Motor neuron (in vitro differentiated cells): Measurements from ENCODE around the gene OR51E2. TPM values are rescaled to one million over a fixed set of nuclear protein-coding genes. Genes with fewer than 3 reads are reported as not detected.

Source experiments
- ATAC-seq, 8 experiments: fragments of 200-7000 bp; cut with Tn5 transposase; replicated peaks in 6 of 8; 2 replicates each; pipeline ENCODE4 v1.8.0; 2021; ENCODE audit warnings: mild to moderate bottlenecking in 8 of 8, moderate library complexity in 8 of 8
- H3K27ac ChIP-seq, 2 donors: fragments of 250-450 bp; sonication (Bioruptor Pico); 2 replicates each; pipeline ENCODE4 v1.9.0; 2021; ENCODE audit warnings: antibody characterized with exemption in 2 of 2, mild to moderate bottlenecking in 2 of 2, moderate library complexity in 1 of 2
- H3K4me1 ChIP-seq, 2 donors: fragments of 250-450 bp; sonication (Bioruptor Pico); replicated peaks in 1 of 2; 2 replicates each; pipeline ENCODE4 v1.6.1; 2021; ENCODE audit warnings: antibody characterized with exemption in 2 of 2, mild to moderate bottlenecking in 2 of 2, moderate library complexity in 1 of 2
- H3K4me3 ChIP-seq, 5 donors: fragments of 250-450 bp; sonication (Bioruptor Pico); 2 replicates each; pipeline ENCODE4 v1.9.0; 2021; ENCODE audit warnings: antibody characterized with exemption in 5 of 5, mild to moderate bottlenecking in 5 of 5, moderate library complexity in 4 of 5
- WGBS, 10 experiments: fragments of 450-650 bp; shearing (Covaris generic); methylation state at CpG; one replicate each; pipeline ENCODE4 v1.0.0; 2022; 5-methylcytosine and 5-hydroxymethylcytosine counted together
- in situ Hi-C, 9 experiments: fragments of 400-800 bp; cut with MboI; loops; one replicate each; pipeline ENCODE4 v1.15.0; 2021; ENCODE audit warnings: low sequenced_read_pairs in 9 of 9, low pct_unique_long_range_greater_than_20kb in 2 of 9; ENCODE audit not compliant: unreplicated experiment in 9 of 9
- total RNA-seq, 8 experiments: library from RNA; unstranded; fragments of 300-600 nt; gene quantifications; 2 replicates each; pipeline versions ENCODE4 v1.2.3 to v1.2.4, GENCODE V29; 2022

The OR51E2 gene
- total RNA-seq, 8 experiments from 2014 or later: 0.36 to 25.3 (median 1.3) TPM; not detected in 3

DNA sequence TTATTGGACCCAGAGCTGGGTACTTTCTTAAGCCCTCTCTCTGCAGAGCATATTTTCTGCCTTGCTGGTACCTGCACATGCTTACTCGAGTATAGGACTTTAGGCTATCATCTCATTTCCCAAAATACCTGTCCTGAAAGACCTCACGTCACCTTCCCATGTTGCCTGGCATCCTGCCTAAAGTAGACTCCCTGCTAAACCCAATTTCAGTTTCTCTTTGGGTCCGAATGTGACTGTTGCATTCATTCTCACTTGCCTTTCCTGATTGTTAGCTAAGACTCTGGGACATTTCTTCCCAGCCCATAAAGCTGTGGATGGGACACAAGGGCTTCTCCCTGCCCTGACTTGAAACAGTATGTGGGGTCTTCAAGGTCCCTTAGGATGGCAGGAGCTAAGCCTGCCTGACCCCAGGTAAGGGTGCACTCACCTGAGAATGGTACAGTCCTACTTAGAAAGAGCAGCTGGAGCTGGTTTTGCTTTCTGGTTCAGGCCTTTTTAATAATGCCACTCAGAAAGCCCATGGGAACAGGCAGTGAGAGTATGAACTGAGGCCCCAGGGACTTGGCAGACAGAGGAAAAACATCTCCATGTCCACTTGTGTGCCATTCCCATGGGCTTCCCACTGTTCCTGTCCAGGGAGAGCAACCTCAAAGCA is 12.9 kb downstream of the OR51E2 start:
- Histone ChIP-seq H3K4me1 (no peaks in the 10 kb centered on the region), H3K27ac (no peak overlapping the region), H3K4me3 (no peak overlapping the region)
- WGBS, 10 experiments: 0 to 90% (median 61%) methylated on average over 1 to 3 of the region's 3 CpGs; no CpG with 5 or more reads in 1 of the 10 experiments
- no peak for ATAC-seq
- in situ Hi-C loops: no loop called here

DNA sequence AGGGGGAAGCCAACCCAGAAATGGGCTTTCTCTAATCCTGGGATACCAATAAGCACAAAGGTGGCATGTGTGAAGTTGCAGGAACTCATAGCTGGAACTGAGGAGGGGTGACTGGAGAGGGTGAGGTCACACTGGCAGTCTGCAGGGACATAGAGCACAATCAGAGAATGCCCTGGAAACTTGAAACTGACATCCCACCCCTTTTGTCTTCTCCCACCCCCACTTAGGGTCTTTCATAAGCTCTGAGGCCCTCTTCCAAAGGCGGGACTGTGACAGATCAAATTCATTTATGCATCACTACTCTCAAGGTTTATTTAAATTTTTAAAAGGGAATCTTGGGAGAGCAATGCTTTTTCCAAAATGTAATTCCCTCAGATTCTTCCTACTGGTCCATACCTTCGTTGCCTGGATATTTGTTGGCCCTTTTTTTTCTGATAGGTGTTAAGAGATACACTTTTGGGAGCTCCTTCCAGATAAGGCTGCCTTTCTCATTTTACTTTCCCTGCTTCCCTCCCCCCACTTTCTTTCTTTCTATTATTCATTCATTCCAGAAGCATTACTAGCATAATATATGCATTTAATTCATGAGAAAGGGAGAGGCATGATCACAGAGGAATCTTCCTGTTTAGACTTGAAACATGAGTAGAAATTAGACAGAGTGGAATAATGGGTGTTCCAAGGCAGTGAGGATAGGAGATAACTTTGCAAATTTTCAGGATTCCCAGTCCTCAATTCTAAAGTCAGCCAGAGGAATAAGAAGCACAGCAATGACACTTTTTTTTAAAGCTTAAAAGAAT is 14.8 kb downstream of the OR51E2 start:
- ATAC-seq: peak in 3 of 8 experiments; percentile 97 to 99 (median 98)
- no peaks in the 10 kb centered on the region for H3K4me1 ChIP-seq
- in situ Hi-C loops: no loop called here
- no peak overlapping the region for H3K4me3 ChIP-seq
- no peak overlapping the region for H3K27ac ChIP-seq
- 0 to 100% (median 58%) methylated on average over 1 to 2 of the region's 2 CpGs; no CpG with 5 or more reads in 2 of the 10 experiments for WGBS, 10 experiments

DNA sequence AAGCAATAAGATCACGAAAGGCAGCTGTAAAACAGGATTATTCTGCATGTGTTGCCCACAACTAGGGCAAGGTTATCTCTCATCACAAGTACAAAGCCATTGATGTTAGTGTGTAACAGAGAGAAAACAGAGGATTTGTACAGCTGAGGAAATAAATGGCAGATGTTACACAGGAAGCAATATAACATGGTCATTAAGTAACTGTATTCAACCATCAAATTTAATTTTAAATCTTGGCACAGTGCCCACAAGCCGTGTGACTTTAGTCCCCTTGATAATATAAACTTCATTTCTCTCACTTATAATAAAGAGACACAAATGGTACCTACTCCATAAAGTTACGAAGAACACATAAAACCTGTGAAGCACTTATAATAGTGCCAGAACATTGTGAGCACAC is 17.3 kb downstream of the OR51E2 start:
- H3K27ac ChIP-seq: no peak overlapping the region
- 14 to 81% (median 67%) methylated on average over 1 to 3 of the region's 3 CpGs; no CpG with 5 or more reads in 1 of the 10 experiments for WGBS, 10 experiments
- H3K4me1 ChIP-seq: no peaks in the 10 kb centered on the region
- H3K4me3 ChIP-seq: no peak overlapping the region
- in situ Hi-C loops: no loop called here
- ATAC-seq: peak in 1 of 8 experiments; percentile 36

DNA sequence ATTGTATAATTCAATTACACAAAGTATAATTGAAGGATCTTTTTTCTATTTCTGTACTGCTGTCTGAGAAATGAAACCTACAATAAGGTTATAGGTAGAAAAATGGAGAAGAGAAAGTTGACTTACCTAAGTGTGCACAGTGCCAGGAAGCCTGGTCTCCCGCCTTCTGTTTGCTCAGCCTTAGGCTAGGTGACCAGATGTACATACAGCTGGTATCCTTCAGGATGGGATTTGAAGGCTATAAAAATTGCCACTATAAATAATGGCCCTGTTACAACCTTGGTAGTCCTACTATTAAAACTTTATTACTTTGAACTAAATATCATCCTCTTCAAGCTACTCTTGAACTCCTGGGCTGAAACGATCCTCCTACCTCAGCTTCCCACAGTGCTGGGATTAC is 19.7 kb downstream of the OR51E2 start:
- 43 to 95% (median 82%) methylated on average over 1 to 2 of the region's 2 CpGs; no CpG with 5 or more reads in 1 of the 10 experiments for WGBS, 10 experiments
- Histone ChIP-seq H3K4me3 (no peak overlapping the region), H3K4me1 (no peaks in the 10 kb centered on the region), H3K27ac (no peak overlapping the region)
- in situ Hi-C loops: no loop called here
- ATAC-seq: peak in 1 of 8 experiments; percentile 59

DNA sequence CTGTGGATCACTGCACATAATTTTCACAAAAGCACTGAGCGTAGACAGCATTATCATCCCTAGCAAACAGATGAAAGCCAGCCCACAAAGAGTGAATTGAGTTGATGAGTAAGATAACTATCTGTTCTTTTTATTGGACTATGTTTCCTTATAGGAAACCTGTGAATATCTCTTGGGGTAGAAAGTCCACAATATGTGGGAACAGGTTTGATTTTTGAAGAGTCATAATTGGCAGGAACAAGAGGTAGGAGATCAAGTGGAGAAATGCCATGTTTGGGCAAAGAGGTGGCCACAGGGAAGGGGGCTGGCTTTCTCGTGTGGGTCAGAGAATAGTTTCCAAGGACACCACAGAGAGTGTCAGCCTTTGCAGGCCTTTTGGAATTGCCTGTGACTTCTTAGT is 23.9 kb downstream of the OR51E2 start:
- in situ Hi-C loops: no loop called here
- ATAC-seq: no peak
- no peak overlapping the region for H3K4me3 ChIP-seq
- WGBS, 10 experiments: 27 to 100% (median 82%) methylated on average over 1 to 2 of the region's 2 CpGs; no CpG with 5 or more reads in 4 of the 10 experiments
- no peaks in the 10 kb centered on the region for H3K4me1 ChIP-seq
- H3K27ac ChIP-seq: no peak overlapping the region

DNA sequence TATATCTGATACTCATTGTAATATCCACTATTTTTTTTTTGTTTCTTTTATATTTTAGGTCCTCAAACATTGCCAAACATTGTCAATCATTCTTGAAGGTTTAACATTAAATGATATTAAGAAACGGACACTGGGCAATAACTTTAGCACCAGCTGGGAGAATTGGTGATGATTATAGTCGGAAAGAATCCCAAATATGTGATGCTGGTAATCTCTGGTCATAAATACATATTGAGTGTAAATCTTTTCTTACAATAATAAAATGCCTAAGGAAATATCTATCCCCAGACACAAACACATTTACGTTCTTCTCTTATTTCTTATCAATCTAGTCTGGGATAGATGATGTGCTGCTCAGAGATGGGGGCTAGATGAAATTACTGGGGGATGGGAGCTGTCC is 25.2 kb downstream of the OR51E2 start:
- in situ Hi-C loops: no loop called here
- H3K4me3 ChIP-seq: no peak overlapping the region
- H3K4me1 ChIP-seq: no peaks in the 10 kb centered on the region
- peak in 2 of 8 experiments; percentile 23 to 70 for ATAC-seq
- no peak overlapping the region for H3K27ac ChIP-seq
- WGBS, 10 experiments: 0 to 96% (median 48%) methylated on average over 1 to 3 of the region's 3 CpGs; no CpG with 5 or more reads in 2 of the 10 experiments

DNA sequence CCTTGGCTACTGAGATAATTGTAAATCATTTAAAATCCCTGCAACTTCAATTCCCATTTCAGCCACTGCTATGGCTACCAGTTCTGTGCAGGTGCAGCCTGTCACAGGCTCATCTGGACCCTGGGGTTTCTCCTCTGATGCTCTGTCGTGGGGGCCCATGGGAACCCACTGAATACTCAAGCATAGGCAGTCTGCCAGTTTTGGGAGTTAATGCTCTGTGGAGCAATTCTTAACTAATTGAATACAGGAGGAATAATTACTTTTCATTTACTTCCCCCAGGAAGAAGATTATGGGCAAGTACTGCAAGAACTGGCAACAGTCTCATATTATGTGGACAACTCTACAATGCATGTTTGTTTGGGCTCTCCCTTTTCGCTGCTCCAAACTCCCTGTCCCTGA is 25.9 kb downstream of the OR51E2 start:
- 38 to 85% (median 69%) methylated on average over 1 to 2 of the region's 2 CpGs; no CpG with 5 or more reads in 2 of the 10 experiments for WGBS, 10 experiments
- no peak overlapping the region for H3K4me3 ChIP-seq
- H3K27ac ChIP-seq: no peak overlapping the region
- in situ Hi-C loops: no loop called here
- no peaks in the 10 kb centered on the region for H3K4me1 ChIP-seq
- no peak for ATAC-seq

DNA sequence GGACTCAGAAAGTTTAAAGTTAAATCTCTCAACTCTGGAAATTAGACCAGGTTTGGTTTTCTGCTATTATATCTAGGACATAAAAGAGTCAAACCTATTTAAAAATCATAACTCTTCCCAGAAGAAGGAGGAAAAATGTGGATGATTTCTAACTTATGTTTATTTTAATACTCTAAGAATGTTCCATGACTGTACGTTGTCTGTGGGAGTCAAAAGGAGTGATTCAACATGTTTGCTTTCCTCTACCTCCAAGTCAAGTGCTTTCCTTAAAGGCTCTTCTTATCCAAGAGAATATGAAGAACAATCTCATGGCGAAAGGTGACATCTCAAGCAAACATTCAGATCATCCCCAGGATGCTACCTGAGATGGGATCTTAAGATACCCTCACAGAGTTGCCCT is 32.2 kb downstream of the OR51E2 start:
- no peaks in the 10 kb centered on the region for H3K4me1 ChIP-seq
- no peak overlapping the region for H3K27ac ChIP-seq
- no peak for ATAC-seq
- H3K4me3 ChIP-seq: no peak overlapping the region
- in situ Hi-C loops: no loop called here
- whole genome bisulfite sequencing, 10 experiments: 25 to 100% (median 83%) methylated on average over 2 of the region's 2 CpGs; no CpG with 5 or more reads in 2 of the 10 experiments

DNA sequence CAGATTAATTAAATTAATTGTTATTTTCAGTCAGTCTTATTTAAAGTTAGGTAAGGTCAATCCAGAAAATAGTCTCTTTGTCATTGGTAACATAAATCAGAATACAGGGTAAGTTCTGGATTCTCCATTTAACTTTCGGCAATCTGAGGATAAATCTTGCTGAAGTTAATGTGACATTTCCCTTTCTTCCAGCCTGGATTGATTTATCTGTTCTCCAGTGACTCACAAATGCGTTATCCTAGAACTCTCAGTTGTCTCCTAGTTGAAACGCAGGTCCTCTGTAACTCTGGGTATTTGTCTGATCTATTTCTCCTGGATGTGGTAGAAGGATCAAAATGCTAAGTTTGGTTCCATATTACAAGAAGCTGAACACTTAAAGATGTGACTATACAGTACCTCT is 32.9 kb downstream of the OR51E2 start:
- 19 to 77% (median 53%) methylated on average over 1 to 3 of the region's 3 CpGs; no CpG with 5 or more reads in 1 of the 10 experiments for WGBS, 10 experiments
- in situ Hi-C loops: no loop called here
- no peak for ATAC-seq

DNA sequence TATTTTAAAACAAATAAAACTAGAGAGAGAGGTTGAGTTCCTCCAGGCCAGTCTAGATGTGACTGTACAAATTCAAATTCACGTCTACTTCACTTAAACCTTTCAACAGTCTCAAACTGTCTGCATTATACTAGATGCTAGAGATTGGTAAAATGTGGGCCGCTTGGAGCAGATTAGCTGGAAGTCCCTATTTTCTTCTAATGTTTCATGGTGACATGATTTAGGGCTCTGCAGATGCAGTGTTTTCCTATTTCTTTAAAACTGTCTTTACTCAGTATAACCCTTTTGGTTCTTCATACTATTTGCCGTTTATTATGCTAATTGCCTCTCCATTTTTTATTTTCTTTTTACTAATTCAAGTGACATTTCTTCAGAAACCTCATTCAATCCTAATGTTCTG is 33.5 kb downstream of the OR51E2 start:
- Histone ChIP-seq H3K27ac (no peak overlapping the region), H3K4me3 (no peak overlapping the region), H3K4me1 (no peaks in the 10 kb centered on the region)
- 28 to 90% (median 78%) methylated on average over 1 to 3 of the region's 3 CpGs for WGBS, 10 experiments
- no peak for ATAC-seq
- in situ Hi-C loops: no loop called here

More for the DNA sequence above, 32.9 kb downstream of the OR51E2 start:
- no peak overlapping the region for H3K27ac ChIP-seq
- no peak overlapping the region for H3K4me3 ChIP-seq
- H3K4me1 ChIP-seq: no peaks in the 10 kb centered on the region

DNA sequence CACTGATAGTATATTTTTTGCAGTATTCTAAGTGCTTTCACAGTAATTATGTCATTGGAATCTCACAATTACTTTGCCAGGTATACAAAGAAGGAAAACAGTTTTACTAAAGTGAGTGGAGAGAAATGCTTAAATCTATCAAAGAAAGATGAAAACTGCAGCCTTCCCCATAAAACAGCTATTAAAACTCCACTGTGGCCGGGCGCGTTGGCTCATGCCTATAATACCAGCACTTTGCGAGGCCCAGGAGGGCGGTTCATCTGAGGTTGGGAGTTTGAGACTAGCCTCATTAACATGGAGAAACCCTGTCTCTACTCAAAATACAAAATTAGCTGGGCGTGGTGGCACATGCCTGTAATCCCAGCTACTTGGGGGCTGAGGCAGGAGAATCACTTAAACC is 34.8 kb downstream of the OR51E2 start:
- H3K27ac ChIP-seq: no peak overlapping the region
- WGBS, 10 experiments: 30 to 100% (median 89%) methylated on average over 2 to 5 of the region's 6 CpGs; no CpG with 5 or more reads in 4 of the 10 experiments

DNA sequence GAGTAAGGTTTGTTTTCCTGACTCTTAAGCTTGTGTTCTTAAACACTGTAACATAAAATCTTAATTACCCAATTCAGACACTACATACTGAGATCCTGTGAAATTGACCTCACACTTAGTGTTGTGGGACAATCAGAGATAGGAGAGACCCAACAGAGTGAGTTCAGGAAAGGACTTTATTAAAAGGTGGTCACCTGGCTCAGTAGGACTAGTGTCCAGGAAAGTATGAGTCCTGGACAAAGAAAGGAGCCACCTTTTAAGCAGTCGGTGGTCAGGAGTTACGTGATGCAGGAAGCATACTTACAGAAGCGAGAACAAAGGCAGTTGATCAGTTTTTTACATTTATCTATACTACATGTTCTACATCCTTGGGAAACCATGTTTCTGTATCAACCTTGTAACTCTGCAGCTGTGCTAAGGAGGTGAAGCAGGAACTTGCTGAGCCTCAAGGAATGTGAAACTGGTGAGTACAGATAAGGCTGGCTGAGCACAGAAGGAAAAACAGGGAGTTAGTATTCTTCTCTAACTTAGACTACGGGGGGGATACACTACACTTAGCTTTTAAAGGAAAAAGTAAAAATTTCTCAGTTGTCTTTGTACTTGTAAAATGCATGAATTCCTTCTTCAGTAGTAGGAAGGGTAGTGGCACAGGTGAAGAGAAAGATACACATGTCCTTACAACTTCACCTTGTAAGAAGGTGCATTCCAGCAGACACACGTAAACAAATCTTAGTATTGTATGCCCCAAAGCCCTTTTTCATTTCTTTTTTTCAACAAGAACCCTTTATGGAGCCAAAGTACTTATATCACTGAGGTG is 38.8 kb downstream of the OR51E2 start:
- no peak for ATAC-seq
- H3K4me3 ChIP-seq: no peak overlapping the region
- H3K27ac ChIP-seq: no peak overlapping the region
- in situ Hi-C loops: no loop called here
- WGBS, 10 experiments: 27 to 100% (median 74%) methylated on average over 1 to 5 of the region's 5 CpGs
- no peaks in the 10 kb centered on the region for H3K4me1 ChIP-seq

More for the DNA sequence above, 34.8 kb downstream of the OR51E2 start:
- H3K4me1 ChIP-seq: no peaks in the 10 kb centered on the region
- H3K4me3 ChIP-seq: no peak overlapping the region
- ATAC-seq: peak in 1 of 8 experiments; percentile 51
- in situ Hi-C loops: no loop called here
